GM21381 (cell line): ENCODE results near the gene SPATA9.

ENCODE experiments used
- ATAC-seq: cut with Tn5 transposase; IDR thresholded peaks from one replicate; pipeline ENCODE4 v1.9.1; 2021; ENCODE audit warnings: mild to moderate bottlenecking, moderate library complexity; ENCODE audit not compliant: unreplicated experiment

The SPATA9 gene

DNA sequence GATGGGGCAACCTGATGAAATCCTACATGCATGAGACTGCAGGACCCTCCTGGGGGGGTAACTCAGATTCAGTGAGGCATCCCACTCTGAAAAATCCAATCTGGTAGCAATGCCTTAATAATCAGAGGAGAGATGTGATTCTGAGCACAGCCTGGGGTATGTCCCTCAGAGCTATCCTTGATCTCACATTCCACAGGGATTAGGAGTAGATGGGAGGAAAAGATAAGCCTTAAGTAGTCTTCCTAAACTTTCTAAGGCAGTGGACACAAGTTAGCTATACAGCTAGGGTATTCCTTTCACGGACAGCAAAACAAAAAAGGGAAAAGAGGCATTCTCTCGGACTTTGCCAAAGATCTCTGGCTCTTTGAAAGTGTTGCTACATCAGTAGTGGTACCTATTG lies 3.9 kb upstream of the SPATA9 start:
- no peak for ATAC-seq

DNA sequence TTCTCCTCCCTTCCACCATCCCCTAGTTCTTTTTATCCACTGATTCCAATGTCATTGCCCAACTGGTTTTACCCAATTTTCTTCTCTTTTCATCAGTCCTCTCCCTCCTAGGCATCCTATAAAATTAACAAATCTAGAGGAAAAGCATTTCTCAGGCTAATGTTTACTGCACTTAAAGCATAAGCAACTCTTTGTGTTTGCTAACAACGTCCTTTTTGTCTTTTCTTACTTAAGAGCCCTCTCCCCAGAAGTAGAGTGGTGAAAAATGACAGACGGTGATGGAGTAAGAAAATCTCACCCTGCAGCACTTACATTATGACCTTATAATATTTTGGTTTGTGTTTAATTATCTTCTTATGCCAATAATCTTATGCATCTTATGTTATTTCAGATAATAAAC lies 1.6 kb upstream of the SPATA9 start:
- ATAC-seq, result no peak

DNA sequence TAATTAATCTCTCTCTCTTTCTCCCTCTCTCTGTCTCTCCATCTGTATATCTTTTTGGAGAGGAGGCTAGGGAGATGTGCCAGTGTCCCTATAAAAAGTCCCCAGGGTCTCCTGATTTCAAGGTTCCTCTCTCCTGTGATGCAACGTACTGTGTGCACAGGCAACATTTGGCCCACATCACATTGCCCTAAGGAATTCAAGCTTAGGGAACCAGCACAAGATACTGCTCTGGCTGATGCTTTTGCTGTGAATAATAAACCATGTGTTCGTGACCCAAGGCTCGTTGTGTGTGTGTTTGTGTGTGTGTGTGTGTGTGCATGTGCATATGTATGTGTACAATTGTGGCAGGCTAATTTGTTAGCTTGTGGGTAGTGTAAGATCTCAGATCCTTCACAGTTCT lies 9.7 kb downstream of the SPATA9 start:
- ATAC-seq, result no peak

DNA sequence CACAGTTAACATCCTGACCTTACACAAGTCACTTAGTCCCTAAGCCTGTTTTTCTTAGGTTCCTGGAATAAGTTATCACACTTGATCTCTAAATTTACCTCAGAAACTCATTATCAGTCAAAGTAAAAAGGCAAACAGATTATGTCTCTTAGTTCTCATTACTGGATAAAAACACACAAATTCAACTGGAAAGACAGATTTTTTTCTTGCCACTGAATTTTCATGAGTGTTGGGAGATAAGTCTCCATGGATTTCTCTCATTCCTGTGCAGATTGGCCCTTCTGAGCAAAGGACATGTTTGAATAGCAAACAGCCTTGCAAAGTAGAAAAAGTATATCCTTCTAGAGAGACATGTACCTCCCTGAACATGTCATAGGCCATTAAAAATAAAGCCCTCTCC lies 10.2 kb downstream of the SPATA9 start:
- no peak for ATAC-seq

DNA sequence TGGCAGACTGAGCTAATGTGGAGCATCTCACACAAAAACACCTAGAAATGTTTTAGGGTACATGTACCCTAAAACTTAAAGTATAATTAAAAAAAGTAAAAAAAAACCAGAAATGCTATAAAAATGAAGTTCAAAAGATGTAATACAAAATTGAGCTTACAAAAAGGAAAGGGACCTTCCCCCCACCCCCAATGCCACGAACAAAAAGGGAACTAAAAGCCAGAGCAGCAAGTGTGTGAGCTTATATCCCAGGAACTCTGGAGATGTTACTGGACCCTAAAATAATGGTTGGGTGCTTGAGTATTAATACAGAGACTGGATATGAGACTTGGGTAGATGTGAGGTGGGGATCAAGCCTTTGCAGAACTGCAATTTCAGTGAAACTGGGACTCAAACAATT lies 11.0 kb downstream of the SPATA9 start:
- no peak for ATAC-seq

DNA sequence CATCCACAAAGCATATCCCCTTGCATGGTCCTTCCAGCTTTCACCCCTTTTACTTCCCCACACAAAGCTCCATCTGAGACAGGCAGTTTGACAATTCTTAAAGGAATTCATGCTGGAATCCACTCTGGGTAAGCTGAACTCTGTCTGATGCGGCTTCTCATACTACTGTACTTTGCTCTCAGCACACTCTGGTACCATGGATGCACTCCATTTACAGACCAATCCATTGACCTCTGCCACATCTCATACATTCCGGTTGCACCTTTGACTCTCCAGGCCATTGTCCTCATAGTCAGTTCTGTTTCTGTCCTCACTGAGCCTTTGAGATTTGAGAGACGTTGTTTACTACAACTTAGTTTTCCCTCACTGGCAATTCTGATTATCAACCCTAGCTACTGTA lies 12.2 kb downstream of the SPATA9 start:
- no peak for ATAC-seq

DNA sequence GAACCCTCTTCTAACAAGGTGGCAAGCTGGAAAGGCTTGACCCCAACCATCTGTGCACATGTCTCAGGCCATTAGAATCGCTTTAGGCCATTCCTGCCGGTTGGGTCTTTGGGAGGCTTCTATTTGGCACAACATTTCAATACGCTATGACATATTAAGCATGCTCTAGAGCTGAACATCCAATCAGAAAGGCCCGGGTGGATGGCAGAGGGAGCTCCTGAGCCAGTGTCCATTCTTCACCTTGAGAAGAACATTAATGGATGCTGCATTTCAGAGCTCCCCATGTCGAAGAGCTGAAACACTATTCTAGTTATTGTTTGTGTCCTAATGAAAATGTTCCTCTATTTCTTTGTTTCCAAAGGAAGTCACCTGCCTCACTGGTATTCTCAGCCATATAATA lies 12.8 kb downstream of the SPATA9 start:
- ATAC-seq, result no peak

DNA sequence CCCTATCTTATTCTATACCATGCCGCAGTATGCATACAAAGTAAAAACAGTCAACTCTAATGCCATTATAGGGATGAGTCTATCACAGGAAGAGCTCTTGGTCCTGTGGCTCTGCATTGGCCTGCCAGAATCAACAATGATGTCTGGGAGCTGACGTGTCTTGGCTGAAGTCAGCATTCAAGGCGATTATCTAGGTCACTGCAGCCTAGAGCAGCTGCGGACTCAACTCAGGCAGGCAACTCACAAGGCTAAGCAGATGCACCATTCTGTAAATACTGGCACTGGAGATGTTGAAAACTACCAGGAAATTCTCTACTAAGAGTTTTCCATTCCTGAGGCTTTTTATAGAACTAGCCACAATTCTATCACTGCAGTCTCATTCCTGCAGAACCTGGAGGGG lies 13.3 kb downstream of the SPATA9 start:
- ATAC-seq, result no peak

DNA sequence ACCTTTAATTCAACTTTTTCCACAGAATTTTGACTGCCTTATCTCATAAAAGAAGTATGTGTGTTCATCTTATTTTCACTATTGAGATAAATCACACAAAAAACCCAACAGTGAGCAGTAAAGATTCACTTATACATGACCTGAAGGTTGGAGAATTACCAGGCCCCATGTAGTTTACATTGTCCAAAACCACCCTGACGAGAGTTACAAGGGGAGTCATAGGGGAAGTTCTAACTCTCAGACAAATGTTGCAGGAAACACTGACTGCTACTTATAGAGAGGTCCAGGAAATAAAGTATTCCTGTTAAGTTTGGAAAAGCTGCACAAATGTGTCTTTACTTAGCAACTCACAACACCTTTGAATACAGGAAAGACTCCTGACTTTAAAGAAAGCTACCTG lies 14.1 kb downstream of the SPATA9 start:
- no peak for ATAC-seq

DNA sequence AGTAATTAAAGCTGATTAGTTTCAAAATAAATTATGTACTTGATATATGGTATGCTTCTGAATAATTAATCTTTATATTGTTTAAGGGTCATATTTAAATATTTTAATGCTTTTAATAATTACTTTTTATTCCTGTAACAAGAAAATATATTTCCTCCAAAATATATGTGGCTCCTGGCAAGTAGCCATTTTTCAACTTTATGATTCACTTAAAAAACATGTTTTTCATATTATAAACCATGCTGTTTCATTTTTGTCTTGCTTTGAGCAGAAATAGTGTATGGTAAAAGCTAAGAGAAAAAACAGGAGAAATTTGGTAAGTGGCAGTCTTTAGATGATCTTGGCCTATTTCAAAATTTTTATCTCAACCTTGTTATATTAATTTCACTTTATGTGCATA lies 14.6 kb downstream of the SPATA9 start:
- ATAC-seq, result no peak

DNA sequence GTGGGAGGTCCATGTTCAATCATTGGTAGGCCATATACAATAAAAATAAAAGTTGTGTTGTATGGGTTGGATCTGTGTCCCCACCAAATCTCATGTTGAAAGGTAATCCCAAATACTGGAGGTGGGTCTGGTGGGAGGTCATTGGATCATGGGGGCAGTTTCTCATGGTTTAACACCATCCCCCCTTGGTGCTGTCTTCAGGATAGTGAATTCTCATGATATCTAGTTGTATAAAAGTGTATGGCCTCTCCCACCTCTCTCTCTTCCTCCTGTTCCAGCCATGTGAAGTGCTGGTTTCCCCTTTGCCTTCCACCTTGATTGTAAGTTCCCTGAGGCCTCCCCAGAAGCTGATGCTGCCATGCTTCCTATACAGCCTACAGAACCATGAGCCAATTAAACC lies 15.1 kb downstream of the SPATA9 start:
- no peak for ATAC-seq

DNA sequence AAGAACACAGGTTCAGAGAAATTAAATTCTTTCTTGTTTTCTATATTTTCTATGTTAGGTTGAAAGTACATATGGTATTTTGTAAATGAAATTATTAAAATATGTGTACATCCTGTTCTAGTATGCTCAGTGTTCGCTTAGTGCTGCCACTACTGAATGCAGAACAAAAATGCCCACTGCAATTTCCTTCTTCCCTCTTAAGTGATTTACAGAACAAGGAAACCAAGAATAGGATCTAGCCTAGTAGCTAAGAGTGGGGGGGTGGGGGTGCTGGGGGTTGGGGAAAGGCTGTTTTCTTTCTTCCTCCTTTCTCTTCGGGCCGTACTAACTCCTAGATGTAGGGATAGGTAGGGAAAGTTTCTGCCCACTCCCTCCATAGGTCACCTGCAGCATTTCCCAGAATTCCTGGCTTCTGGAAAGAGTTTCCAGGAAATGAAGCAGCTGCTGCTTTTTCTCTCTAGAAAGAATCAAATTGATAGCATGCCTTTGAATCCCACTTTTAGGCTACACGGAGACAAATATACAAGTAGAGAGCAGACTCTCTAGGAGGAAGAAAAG lies 15.7 kb downstream of the SPATA9 start:
- ATAC-seq, result no peak

DNA sequence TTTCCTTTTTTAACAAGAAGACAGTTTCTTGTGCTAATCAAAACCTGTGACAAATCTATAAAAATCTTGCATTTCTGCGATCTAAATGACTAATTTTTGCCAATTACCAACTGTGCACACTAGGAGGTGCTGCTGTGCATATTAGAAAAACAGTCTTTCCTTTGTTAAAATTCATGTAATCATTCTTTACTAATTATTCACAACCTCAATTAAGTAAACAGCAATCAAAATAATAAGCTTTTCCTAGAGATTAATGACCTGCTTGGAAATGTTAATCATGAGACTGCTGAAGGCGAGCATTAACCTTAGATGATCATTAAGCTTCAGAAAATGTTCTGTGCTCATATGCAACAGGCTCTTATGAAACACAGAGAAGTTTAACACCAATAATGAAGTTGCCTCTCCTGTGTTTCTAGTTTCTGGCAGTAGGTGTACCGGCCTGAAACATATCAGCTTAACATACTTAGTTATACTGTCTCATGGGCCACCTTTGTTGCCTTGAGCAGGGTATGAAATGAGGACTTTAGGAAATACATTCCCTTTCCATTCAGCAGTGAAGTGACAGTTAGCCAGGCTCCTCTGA lies 18.5 kb downstream of the SPATA9 start:
- ATAC-seq, result no peak

DNA sequence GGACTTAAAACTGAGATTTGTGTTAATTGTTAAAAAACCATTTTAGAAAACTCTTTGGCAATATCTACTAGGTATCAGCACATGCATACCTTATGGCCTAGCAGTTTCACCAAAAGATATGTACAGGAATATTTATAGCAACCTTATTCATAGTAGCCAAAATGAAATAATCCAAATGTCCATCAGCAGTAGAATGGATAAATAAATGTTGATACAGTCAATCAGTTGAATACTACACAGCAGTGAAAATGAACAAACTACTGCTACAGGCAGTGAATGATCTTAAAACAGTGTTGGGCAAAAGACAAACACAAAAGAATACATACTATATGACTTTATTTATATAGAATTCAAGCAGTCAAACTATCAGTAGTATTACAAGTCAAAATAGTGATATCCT lies 19.8 kb downstream of the SPATA9 start:
- ATAC-seq, result no peak

DNA sequence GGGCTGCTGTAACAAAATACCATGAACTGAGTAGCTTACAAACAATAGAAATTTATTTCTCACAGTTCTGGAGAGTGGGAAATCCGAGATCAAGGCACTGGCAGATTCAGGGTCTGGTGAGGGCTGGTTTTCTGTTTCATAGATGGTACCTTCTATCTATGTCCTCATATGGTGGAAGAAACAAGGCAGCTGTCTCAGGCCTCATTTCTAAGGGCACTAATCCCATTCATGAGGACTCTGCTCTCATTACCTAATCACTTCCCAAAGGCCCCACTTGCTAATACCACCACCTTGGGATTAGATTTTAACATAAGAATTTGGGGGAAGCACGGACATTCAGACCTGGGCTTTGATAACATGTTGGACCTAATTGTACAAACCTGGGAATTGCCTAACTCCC lies 22.7 kb downstream of the SPATA9 start:
- ATAC-seq, result no peak

DNA sequence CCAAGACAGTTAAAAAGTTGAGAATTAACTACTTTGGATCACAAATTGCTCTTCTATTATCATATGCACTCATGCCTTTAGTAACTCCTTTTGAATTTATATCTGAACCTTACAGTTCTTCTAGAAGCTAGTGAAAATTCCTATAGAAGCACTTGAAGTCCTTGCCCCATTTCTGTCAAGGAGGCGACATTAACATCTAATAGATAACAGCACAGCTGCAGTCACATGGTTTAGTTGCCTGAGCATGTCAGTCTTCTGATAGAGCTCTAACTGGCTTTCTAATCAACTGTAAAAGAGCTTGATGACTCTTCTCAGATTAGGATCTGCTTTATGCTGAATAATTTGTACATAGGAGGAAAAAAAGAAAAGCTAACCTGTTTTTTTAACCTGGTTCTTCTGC lies 27.2 kb downstream of the SPATA9 start:
- ATAC-seq, result no peak

DNA sequence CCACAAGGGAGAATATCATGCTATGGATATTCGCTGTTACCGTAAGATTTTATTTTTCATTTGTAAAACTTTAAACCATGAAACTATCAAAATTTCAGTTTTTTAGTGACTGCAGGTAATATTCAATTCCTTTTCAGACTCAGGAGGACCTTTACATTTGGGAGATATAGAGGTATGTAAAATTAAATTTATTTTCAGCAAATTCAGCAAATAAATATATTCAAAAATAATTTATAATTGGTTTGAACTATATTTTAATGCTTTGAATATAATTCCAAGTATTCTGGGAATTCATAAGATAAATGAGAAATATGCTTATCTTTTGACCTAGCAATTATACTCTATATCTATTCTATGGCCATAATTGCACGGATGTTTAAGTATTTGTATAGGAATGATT lies 28.6 kb downstream of the SPATA9 start:
- ATAC-seq, result no peak

DNA sequence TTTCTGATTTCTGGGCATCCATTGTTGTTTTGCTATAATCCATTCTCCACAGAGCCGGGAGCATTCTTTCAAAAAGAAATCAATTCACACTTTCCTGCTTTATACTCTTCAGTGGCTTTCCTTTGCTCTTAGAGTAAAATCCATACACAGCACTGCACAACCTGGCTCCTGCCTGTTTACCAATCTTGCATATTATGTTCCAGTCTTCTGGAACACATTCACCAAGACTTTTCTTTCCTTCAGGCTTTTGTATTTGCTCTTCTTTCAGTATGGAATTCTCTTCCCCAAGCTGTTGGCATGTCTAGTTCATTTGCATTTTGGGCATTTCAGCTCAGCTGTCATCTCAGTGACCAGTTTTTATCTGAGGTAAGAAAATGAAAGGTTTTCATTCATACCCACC lies 29.9 kb downstream of the SPATA9 start:
- ATAC-seq, result no peak

DNA sequence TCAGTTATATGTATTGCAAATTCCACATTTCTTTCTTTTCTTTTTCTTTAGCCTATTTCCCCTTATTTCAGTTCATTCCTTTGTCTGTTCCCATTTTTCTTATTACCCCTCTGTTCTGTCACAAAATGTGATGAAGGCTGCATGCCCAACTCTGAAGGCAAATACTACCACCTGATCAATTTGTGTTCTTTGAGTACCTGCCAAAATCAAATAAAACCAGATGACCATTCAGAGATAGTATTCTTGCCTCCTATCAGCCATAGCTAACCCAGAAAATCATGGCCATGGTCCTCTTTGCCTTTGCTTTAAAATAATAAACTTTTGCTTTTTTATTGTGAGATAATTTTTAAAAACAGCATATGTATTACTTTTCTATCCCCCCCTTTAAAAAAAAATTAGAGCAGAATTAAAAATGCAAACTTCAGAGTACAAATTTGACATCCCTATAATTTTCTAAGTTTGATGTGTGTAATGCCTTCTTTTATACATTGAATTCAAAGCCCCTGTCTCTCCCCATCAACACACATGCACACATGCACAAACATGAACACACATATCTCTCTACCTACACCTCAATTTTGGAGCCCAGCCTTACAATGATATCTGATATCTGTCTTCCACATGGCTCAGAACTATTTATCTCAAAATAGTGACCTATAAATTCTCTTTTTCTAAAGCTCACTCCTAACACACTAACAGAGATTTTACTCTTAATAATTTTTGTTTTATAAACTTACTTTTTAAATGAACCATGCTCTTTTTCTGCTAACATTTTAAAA lies 32.8 kb downstream of the SPATA9 start:
- ATAC-seq, result no peak

DNA sequence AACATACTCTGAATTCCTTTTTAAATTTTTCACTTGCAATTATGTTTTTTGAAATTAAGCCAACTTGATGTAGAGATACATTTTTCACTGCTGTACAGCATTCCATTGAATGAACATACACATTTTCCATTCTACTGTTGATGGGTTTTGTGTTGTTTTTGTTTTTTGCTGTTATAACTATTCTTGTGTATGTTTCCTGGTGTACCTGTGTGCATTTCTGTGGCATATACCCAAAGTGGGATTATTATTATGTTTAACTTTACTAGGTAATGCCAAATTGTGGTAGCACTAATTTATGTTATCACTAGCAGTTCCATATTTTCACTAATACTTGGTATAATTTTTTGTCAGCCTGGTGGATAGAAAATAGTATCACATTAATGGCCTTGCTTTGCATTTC lies 33.5 kb downstream of the SPATA9 start:
- no peak for ATAC-seq

DNA sequence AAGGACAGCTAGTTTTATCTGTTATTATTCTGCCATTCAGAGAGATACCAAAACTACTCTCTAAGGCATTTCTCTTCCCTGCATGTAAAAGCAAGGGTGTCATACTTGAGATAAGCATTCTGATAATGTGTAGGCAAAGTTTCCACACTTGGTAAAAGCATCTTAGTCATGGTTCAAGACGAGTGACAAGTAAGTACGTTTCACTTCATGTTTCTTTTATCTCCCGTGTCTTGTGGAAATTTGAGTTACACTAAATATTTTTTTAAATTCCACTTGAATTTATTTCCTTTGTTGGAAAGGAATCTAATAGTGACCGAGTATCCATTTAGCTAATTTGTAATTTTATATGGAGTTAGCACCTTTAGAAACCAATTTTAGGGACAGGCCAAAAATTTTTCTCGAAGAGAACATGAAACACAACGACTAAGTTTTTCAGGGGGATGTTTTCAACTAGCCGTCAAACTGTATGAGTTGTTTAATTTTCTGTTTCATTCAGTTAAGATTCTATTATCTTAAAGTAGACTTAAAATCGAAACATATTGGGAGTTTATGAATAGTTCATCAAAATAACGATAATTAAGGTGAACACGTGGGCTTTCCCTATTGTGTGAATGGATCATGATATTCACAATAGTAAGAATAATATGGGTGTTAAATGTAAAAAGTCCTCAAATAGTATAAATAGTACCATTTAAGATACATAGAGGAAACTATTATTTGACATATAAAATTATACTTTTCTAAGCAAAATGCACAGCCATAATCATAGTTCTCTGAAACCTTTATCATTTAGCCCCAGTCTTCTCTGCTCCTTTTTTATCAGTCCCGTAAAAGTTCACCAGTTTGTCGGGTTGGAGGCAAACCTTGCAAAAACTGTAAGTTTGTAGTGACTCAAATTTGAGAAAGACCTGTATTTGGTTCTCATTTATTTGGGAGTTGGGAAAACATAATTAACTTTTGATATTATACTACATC lies 34.6 kb downstream of the SPATA9 start:
- no peak for ATAC-seq
